WTC11 (cell line): ENCODE results near the gene PRRC2B. TPM values are rescaled to one million over a fixed set of nuclear protein-coding genes. Genes with fewer than 3 reads are reported as not detected.

Source experiments
- ATAC-seq: fragments of 200-7000 bp; cut with Tn5 transposase; 2 replicates; pipeline ENCODE4 v1.10.0; 2021; ENCODE audit warnings: mild to moderate bottlenecking, moderate library complexity
- CTCF ChIA-PET: fragments of 300-600 bp; sonication (Branson Sonifier 250); formaldehyde crosslinking; loops from one replicate; lab custom pipeline; 2021; ENCODE audit warnings: antibody characterized with exemption; lab: Charles Lee
- POLR2A ChIA-PET: fragments of 350-600 bp; sonication (Branson Sonifier 250); formaldehyde crosslinking; loops from one replicate; lab custom pipeline; 2021; ENCODE audit warnings: antibody characterized with exemption; lab: Charles Lee
- DNase-seq: peaks from one replicate; pipeline ENCODE4 v3.0.0; 2021; ENCODE audit warnings: low spot score
- H3K27ac Mint-ChIP-seq: 2 replicates; pipeline ENCODE4 v1.8.0; 2021; ENCODE audit warnings: mixed read lengths
- H3K27me3 Mint-ChIP-seq: 2 replicates; pipeline ENCODE4 v1.8.0; 2021; ENCODE audit warnings: low read depth, mild to moderate bottlenecking, moderate library complexity, mixed read lengths
- H3K36me3 Mint-ChIP-seq: 2 replicates; pipeline ENCODE4 v1.8.0; 2021; ENCODE audit warnings: mixed read lengths
- H3K4me1 Mint-ChIP-seq: 2 replicates; pipeline ENCODE4 v1.8.0; 2022; ENCODE audit warnings: mixed read lengths
- H3K4me3 Mint-ChIP-seq: 2 replicates; pipeline ENCODE4 v1.8.0; 2021; ENCODE audit warnings: mild to moderate bottlenecking, moderate library complexity, mixed read lengths
- H3K9me3 Mint-ChIP-seq: 2 replicates; pipeline ENCODE4 v1.8.0; 2021; ENCODE audit warnings: mixed read lengths
- ATF2 ChIP-seq: sonication (generic); formaldehyde crosslinking; IDR thresholded peaks from 2 replicates; pipeline ENCODE4 v1.8.1; 2022; ENCODE audit warnings: low read depth, missing genetic modification reagents, borderline replicate concordance
- CBFB ChIP-seq: sonication (generic); formaldehyde crosslinking; IDR thresholded peaks from 2 replicates; pipeline ENCODE4 v1.8.1; 2022; ENCODE audit warnings: mild to moderate bottlenecking, low read depth, missing genetic modification reagents
- CREB1 ChIP-seq: sonication (generic); formaldehyde crosslinking; IDR thresholded peaks from 2 replicates; pipeline ENCODE4 v1.8.0; 2023; ENCODE audit warnings: mild to moderate bottlenecking, missing genetic modification reagents
- ERG ChIP-seq: fragments of 250-450 bp; sonication (Bioruptor Pico); IDR thresholded peaks from 2 replicates; pipeline ENCODE4 v1.8.0; 2021; ENCODE audit warnings: mild to moderate bottlenecking
- ETV6 ChIP-seq: sonication (generic); formaldehyde crosslinking; IDR thresholded peaks from 2 replicates; pipeline ENCODE4 v1.8.1; 2022; ENCODE audit warnings: mild to moderate bottlenecking, missing genetic modification reagents
- FOXK1 ChIP-seq: sonication (generic); formaldehyde crosslinking; IDR thresholded peaks from 2 replicates; pipeline ENCODE4 v1.8.0; 2022; ENCODE audit warnings: mild to moderate bottlenecking, moderate library complexity, missing genetic modification reagents
- FOXP4 ChIP-seq: sonication (generic); formaldehyde crosslinking; IDR thresholded peaks from 2 replicates; pipeline ENCODE4 v1.8.0; 2022; ENCODE audit warnings: mild to moderate bottlenecking, missing genetic modification reagents
- GABPB1 ChIP-seq: sonication (generic); formaldehyde crosslinking; IDR thresholded peaks from 2 replicates; pipeline ENCODE4 v1.8.1; 2023; ENCODE audit warnings: mild to moderate bottlenecking, missing genetic modification reagents
- JAZF1 ChIP-seq: fragments of 250-450 bp; sonication (Bioruptor Pico); IDR thresholded peaks from 2 replicates; pipeline ENCODE4 v1.9.0; 2021; ENCODE audit warnings: moderate library complexity, mild to moderate bottlenecking, inconsistent platforms
- MXD4 ChIP-seq: fragments of 250-450 bp; sonication (Bioruptor Pico); IDR thresholded peaks from 2 replicates; pipeline ENCODE4 v1.8.0; 2021; ENCODE audit warnings: mild to moderate bottlenecking, moderate library complexity, borderline replicate concordance
- NFYB ChIP-seq: sonication (generic); formaldehyde crosslinking; conservative IDR thresholded peaks from 2 replicates; pipeline ENCODE4 v1.8.0; 2022; ENCODE audit warnings: low read depth, missing genetic modification reagents
- ZNF121 ChIP-seq: sonication (generic); formaldehyde crosslinking; IDR thresholded peaks from 2 replicates; pipeline ENCODE4 v1.8.0; 2023; ENCODE audit warnings: missing genetic modification reagents
- ZNF232 ChIP-seq: sonication (generic); formaldehyde crosslinking; IDR thresholded peaks from 2 replicates; pipeline ENCODE4 v1.8.0; 2022; ENCODE audit warnings: mild to moderate bottlenecking, missing genetic modification reagents
- ZNF281 ChIP-seq: sonication (generic); formaldehyde crosslinking; IDR thresholded peaks from 2 replicates; pipeline ENCODE4 v1.8.0; 2023; ENCODE audit warnings: mild to moderate bottlenecking, missing genetic modification reagents
- ZNF317 ChIP-seq: sonication (generic); formaldehyde crosslinking; IDR thresholded peaks from 2 replicates; pipeline ENCODE4 v1.8.1; 2023; ENCODE audit warnings: low read depth, mild to moderate bottlenecking, moderate library complexity, missing genetic modification reagents, borderline replicate concordance
- ZNF423 ChIP-seq: fragments of 250-450 bp; sonication (Bioruptor Pico); IDR thresholded peaks from 2 replicates; pipeline ENCODE4 v2.1.2; 2022; ENCODE audit warnings: mild to moderate bottlenecking, moderate library complexity
- total RNA-seq: library from RNA; stranded (reverse); gene quantifications from 3 replicates; pipeline ENCODE4 v1.2.3, GENCODE V29; 2021

Gene PRRC2B
- total RNA-seq, 1 experiment from 2014 or later, result 272 TPM

- TF ChIP-seq ZNF281 (CRISPR knock-in tag) (no peak), FOXP4 (CRISPR knock-in tag) (0 out of 2 replicates have a peak, but pooled peaks have one; percentile 48), MXD4 (CRISPR knock-in tag) (no peak), ZNF232 (CRISPR knock-in tag) (no peak), ATF2 (no peak), FOXK1 (CRISPR knock-in tag) (no peak), ZNF317 (CRISPR knock-in tag) (no peak), ZNF423 (CRISPR knock-in tag) (peak; percentile 52; the same call in 1 of the 2 replicates), ERG (CRISPR knock-in tag) (no peak), NFYB (CRISPR knock-in tag) (no peak), JAZF1 (CRISPR knock-in tag) (no peak), GABPB1 (peak; percentile 88)
- TF ChIP-seq, all 79 proteins: peak for 10
These were observed 137.3 kb downstream of the PRRC2B start, which contains the start of gene UCK1 (continued) for GRCh38 chr9:131530920-131531832.

GRCh38 chr9:131534721-131535237 is 140.9 kb downstream of the PRRC2B start:
- ATAC-seq, result no peak
- H3K27me3 Mint-ChIP-seq, result peaks cover 10% of the 10 kb centered on the region
- ChIA-PET POLR2A (interaction anchor here (1.5 kb wide), 1 partner anchor 11 kb away, joined by 3 read pairs; no protein-coding TSS in a partner anchor), CTCF (no interaction called here)
- H3K9me3 Mint-ChIP-seq, result peaks cover 13% of the 10 kb centered on the region
- TF ChIP-seq ZNF121 (CRISPR knock-in tag), result no peak
- TF ChIP-seq CBFB (CRISPR knock-in tag), result no peak
- TF ChIP-seq ETV6 (CRISPR knock-in tag), result no peak
- no peak for TF ChIP-seq CREB1 (CRISPR knock-in tag)
- H3K4me3 Mint-ChIP-seq, result no peak overlapping the region
- H3K36me3 Mint-ChIP-seq, result peaks cover 11% of the 10 kb centered on the region
- H3K27ac Mint-ChIP-seq, result no peak overlapping the region
- DNase-seq, result no peak
- H3K4me1 Mint-ChIP-seq, result peaks cover 5% of the 10 kb centered on the region; the same call in 1 of the 2 replicates
